Measurements from ENCODE around the gene MAP2K4.

Gene MAP2K4

DNA sequence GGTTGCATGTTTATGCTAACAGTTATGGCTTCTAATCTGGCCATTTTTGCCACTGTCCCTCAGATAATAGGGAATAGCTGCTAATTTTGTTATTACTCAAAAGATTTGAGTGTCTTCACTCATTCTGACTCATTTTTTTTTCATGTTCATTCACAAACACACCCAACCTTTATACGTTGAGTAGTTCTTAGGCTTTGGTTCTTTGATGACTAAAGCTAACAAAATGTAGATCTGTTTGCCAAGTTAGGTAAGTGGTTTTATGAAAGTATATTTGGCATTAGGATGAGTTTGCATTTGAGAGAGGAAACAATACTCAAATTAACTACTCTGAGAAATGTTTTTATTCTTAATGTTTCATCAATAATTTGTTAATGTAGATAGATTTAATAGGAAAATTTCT, 3.6 kb downstream of the MAP2K4 start:
- Histone ChIP-seq H3K4me1 (ENCODE audit: control insufficient read depth, low read length) (peaks cover 19% of the 10 kb centered on the region), H4K20me1 (ENCODE audit: control insufficient read depth, insufficient read depth, low read depth, low read length) (peaks cover 14% of the 10 kb centered on the region), H3K27ac (ENCODE audit: low read depth, low read length) (no peak overlapping the region), H3K4me3 (ENCODE audit: low read length) (no peak overlapping the region), H3K27me3 (ENCODE audit: control insufficient read depth, low read length) (peaks cover 11% of the 10 kb centered on the region), H3K9me3 (ENCODE audit: control insufficient read depth, insufficient read depth, low read length) (no peaks in the 10 kb centered on the region), H3K4me2 (ENCODE audit: low read length) (no peak overlapping the region), H3K36me3 (ENCODE audit: control insufficient read depth, low read length) (peaks cover 5% of the 10 kb centered on the region; the same call in 1 of the 2 replicates), H3F3A (ENCODE audit: control insufficient read depth, insufficient read depth) (no peaks in the 10 kb centered on the region), H3K79me2 (ENCODE audit: control insufficient read depth, low read length) (peaks cover 80% of the 10 kb centered on the region), H3K9me2 (replicated peaks; ENCODE audit: control insufficient read depth, low read length) (no peaks in the 10 kb centered on the region)
- no peak for TF ChIP-seq EZH2phosphoT487 (IDR thresholded peaks at IDR 0.05; ENCODE audit: borderline replicate concordance, low read length)
- TF ChIP-seq, protein P1, sequence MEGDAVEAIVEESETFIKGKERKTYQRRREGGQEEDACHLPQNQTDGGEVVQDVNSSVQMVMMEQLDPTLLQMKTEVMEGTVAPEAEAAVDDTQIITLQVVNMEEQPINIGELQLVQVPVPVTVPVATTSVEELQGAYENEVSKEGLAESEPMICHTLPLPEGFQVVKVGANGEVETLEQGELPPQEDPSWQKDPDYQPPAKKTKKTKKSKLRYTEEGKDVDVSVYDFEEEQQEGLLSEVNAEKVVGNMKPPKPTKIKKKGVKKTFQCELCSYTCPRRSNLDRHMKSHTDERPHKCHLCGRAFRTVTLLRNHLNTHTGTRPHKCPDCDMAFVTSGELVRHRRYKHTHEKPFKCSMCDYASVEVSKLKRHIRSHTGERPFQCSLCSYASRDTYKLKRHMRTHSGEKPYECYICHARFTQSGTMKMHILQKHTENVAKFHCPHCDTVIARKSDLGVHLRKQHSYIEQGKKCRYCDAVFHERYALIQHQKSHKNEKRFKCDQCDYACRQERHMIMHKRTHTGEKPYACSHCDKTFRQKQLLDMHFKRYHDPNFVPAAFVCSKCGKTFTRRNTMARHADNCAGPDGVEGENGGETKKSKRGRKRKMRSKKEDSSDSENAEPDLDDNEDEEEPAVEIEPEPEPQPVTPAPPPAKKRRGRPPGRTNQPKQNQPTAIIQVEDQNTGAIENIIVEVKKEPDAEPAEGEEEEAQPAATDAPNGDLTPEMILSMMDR (IDR thresholded peaks at IDR 0.05; ENCODE audit: low read depth, low read length, poor library complexity, severe bottlenecking) = no peak

DNA sequence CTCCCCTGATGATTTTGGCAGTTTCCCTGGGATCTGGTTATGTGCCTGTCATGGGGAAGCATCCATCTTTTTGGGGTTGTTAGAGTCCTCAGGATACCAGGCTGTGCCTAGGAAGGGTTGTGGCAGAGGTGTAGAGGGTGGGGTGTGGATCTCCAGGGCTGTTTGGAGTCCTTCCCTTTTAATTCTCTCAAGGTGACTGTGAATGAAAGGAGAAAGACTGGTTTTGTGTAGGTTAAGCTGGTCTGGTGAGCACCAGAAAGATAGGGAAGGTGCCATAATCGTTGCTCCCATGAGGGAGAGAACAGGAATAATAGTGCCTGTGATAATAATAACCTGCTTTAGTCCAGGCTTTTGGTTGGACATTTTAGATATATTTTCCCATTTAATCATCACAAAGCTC, 7.0 kb downstream of the MAP2K4 start:
- Histone ChIP-seq H3K27me3 (ENCODE audit: control insufficient read depth, low read length) (no peaks in the 10 kb centered on the region), H3K4me1 (ENCODE audit: control insufficient read depth, low read length) (peaks cover 7% of the 10 kb centered on the region), H3K4me3 (ENCODE audit: low read length) (no peak overlapping the region), H3K36me3 (ENCODE audit: control insufficient read depth, low read length) (peaks cover 5% of the 10 kb centered on the region; the same call in 1 of the 2 replicates), H3K9me2 (replicated peaks; ENCODE audit: control insufficient read depth, low read length) (no peaks in the 10 kb centered on the region), H3K4me2 (ENCODE audit: low read length) (no peak overlapping the region), H3K27ac (ENCODE audit: low read depth, low read length) (no peak overlapping the region), H3F3A (ENCODE audit: control insufficient read depth, insufficient read depth) (no peaks in the 10 kb centered on the region), H4K20me1 (ENCODE audit: control insufficient read depth, insufficient read depth, low read depth, low read length) (peaks cover 6% of the 10 kb centered on the region; the same call in 1 of the 2 replicates), H3K9me3 (ENCODE audit: control insufficient read depth, insufficient read depth, low read length) (no peaks in the 10 kb centered on the region), H3K79me2 (ENCODE audit: control insufficient read depth, low read length) (peaks cover 92% of the 10 kb centered on the region)
- no peak for TF ChIP-seq EZH2phosphoT487 (IDR thresholded peaks at IDR 0.05; ENCODE audit: borderline replicate concordance, low read length)
- TF ChIP-seq, protein P1 (IDR thresholded peaks at IDR 0.05; ENCODE audit: low read depth, low read length, poor library complexity, severe bottlenecking) = no peak

DNA sequence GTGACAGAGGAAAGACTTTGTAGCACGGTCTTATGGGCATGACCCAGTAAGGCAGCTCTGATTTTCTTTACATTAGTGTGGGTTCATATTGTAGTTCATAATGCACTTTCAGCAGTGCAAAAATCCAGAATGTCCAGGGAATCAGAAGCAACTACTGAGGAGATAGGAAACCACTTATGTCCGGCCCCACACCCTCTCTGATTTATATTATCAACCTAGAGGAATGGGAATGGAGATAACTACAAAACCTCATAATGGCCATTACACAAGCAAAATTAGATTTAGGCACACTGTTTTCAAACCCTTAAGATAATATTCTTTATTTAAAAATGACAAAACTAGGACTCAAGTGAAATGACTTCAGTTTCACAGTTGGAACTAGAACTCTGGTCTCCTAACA, 7.9 kb downstream of the MAP2K4 start:
- Histone ChIP-seq H3F3A (ENCODE audit: control insufficient read depth, insufficient read depth) (no peaks in the 10 kb centered on the region), H3K9me3 (ENCODE audit: control insufficient read depth, insufficient read depth, low read length) (no peaks in the 10 kb centered on the region), H3K27me3 (ENCODE audit: control insufficient read depth, low read length) (no peaks in the 10 kb centered on the region), H3K4me3 (ENCODE audit: low read length) (no peak overlapping the region), H3K9me2 (replicated peaks; ENCODE audit: control insufficient read depth, low read length) (no peaks in the 10 kb centered on the region), H4K20me1 (ENCODE audit: control insufficient read depth, insufficient read depth, low read depth, low read length) (peaks cover 3% of the 10 kb centered on the region; the same call in 1 of the 2 replicates), H3K27ac (ENCODE audit: low read depth, low read length) (no peak overlapping the region), H3K4me2 (ENCODE audit: low read length) (no peak overlapping the region), H3K4me1 (ENCODE audit: control insufficient read depth, low read length) (0 out of 2 replicates have a peak, but pooled peaks cover 4% of the 10 kb centered on the region), H3K36me3 (ENCODE audit: control insufficient read depth, low read length) (peaks cover 1% of the 10 kb centered on the region; the same call in 1 of the 2 replicates), H3K79me2 (ENCODE audit: control insufficient read depth, low read length) (peaks cover 91% of the 10 kb centered on the region)
- TF ChIP-seq, protein P1 (IDR thresholded peaks at IDR 0.05; ENCODE audit: low read depth, low read length, poor library complexity, severe bottlenecking) = no peak
- no peak for TF ChIP-seq EZH2phosphoT487 (IDR thresholded peaks at IDR 0.05; ENCODE audit: borderline replicate concordance, low read length)
